Measurements from ENCODE around the gene ATXN1. TPM values are rescaled to one million over a fixed set of nuclear protein-coding genes. Genes with fewer than 3 reads are reported as not detected.
"Not testable (repeated sequence)": the region's sequence is repeated elsewhere in the genome, so short reads cannot be mapped to it uniquely, and the experiment has no call there.

ATXN1 gene
- polyA plus RNA-seq, 4 donors = 4.6 to 16.5 (median 5.9) TPM

DNA sequence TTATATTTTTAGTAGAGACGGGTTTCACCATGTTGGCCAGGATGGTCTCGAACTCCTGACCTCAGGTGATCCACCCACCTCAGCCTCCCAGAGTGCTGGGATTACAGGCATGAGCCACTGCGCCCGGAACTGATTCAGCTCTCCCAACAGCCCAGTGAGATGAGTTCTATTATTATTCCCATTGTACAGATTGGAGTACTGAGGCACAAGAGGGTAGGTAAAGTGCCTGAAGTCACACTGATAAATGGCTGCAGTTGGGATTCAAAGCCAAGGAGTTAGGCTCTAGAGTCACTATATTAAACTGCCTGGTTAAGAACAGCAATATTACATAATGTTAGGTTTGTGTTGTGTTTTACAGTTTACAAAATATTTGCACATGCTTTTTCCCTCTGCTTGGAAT is 220.9 kb downstream of the ATXN1 start:
- H3K4me3 ChIP-seq (ENCODE audit: low read depth in 1 of 3, low read length in 3 of 3); FAIRE-seq; H3K4me1 ChIP-seq (ENCODE audit: control insufficient read depth in 3 of 3, insufficient read depth in 2 of 3, low read depth in 1 of 3, low read length in 2 of 3); H3K27ac ChIP-seq (ENCODE audit: low read depth in 1 of 3, low read length in 2 of 3); H3K9me3 ChIP-seq (ENCODE audit: control insufficient read depth in 2 of 2, insufficient read depth in 1 of 2, low read depth in 1 of 2, low read length in 1 of 2); H3K27me3 ChIP-seq (ENCODE audit: control insufficient read depth in 3 of 3, insufficient read depth in 3 of 3, low read length in 3 of 3); DNase-seq: not testable (repeated sequence)
- 96 to 99% (median 97%) methylated on average over 4 of the region's 4 CpGs for WGBS, 3 donors
- H3K36me3 ChIP-seq (ENCODE audit: control insufficient read depth in 3 of 3, insufficient read depth in 2 of 3, low read depth in 1 of 3, low read length in 3 of 3) = peaks cover 0 to 11% (median 0%) of the 10 kb centered on the region in 3 donors

DNA sequence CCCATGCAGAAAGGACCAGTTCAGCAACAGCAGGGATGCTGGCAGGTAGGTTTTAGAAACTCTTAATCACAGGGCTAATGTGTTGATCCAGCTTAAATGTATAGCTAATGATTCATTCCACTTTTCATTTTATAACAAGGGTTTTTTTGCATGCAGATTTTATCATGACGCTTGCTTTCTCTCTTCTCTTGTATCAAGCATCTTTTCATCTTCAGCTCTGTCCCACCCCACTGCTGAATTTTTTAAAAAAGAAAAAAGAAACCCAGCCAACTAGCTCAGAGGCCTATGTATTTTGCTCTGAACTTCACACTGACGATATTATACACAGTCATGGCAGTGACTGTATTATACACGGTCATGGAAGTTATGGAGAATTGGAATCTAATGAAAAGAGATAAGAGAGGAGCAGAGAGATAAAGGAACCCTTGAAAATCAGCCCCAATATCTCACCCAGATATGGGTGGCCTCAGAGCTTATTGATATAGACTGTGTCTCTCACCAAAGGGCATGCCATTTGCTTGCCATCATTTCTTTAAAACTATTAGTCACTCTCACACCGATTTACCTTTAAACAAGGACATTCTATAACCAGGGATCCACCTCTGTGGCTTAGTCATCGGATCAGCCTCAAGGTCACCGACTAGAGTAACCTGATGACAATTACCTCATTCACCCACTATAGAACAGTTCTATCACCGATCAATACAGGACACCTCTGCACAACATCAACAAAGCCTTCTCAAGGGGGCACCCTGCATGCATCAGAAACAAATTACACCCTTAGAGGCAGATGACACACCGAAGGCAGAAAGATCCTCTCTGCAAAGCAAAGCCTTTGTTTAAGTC is 222.0 kb downstream of the ATXN1 start:
- Histone ChIP-seq H3K4me3 (ENCODE audit: low read depth in 1 of 3, low read length in 3 of 3) (no peak overlapping the region), H3K9me3 (ENCODE audit: control insufficient read depth in 2 of 2, insufficient read depth in 1 of 2, low read depth in 1 of 2, low read length in 1 of 2) (peaks cover 0 to 5% of the 10 kb centered on the region in 2 donors), H3K27me3 (ENCODE audit: control insufficient read depth in 3 of 3, insufficient read depth in 3 of 3, low read length in 3 of 3) (no peaks in the 10 kb centered on the region), H3K27ac (ENCODE audit: low read depth in 1 of 3, low read length in 2 of 3) (no peak overlapping the region), H3K36me3 (ENCODE audit: control insufficient read depth in 3 of 3, insufficient read depth in 2 of 3, low read depth in 1 of 3, low read length in 3 of 3) (peaks cover 0 to 7% (median 0%) of the 10 kb centered on the region in 3 donors), H3K4me1 (ENCODE audit: control insufficient read depth in 3 of 3, insufficient read depth in 2 of 3, low read depth in 1 of 3, low read length in 2 of 3) (no peaks in the 10 kb centered on the region)
- WGBS, 3 donors = 77 to 81% (median 78%) methylated on average over 8 of the region's 8 CpGs
- FAIRE-seq (no peak), DNase-seq (no peak)

DNA sequence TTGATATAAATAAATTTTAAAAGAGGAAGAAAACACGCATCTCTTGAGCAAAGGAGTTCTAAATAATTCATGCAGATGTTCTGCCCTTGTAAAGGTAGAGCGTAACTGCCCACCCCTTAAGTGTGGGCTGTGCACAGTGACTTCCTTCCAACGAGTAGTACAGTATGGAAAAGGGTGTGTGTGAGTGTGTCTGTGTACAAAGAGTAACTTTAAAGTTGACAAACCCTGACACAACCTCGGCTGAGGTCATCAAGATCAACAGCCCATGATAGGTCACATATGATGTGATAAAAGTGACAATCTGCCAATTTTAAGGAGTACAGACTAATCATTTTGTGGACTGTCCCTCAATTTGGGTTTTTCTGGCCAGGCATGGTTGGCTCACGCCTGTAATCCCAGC is 225.7 kb downstream of the ATXN1 start:
- Histone ChIP-seq H3K36me3 (ENCODE audit: control insufficient read depth in 3 of 3, insufficient read depth in 2 of 3, low read depth in 1 of 3, low read length in 3 of 3) (no peaks in the 10 kb centered on the region), H3K4me1 (ENCODE audit: control insufficient read depth in 3 of 3, insufficient read depth in 2 of 3, low read depth in 1 of 3, low read length in 2 of 3) (no peaks in the 10 kb centered on the region), H3K27me3 (ENCODE audit: control insufficient read depth in 3 of 3, insufficient read depth in 3 of 3, low read length in 3 of 3) (no peaks in the 10 kb centered on the region), H3K27ac (ENCODE audit: low read depth in 1 of 3, low read length in 2 of 3) (no peak overlapping the region), H3K4me3 (ENCODE audit: low read depth in 1 of 3, low read length in 3 of 3) (no peak overlapping the region), H3K9me3 (ENCODE audit: control insufficient read depth in 2 of 2, insufficient read depth in 1 of 2, low read depth in 1 of 2, low read length in 1 of 2) (peaks cover 0 to 5% of the 10 kb centered on the region in 2 donors)
- DNase-seq (no peak), FAIRE-seq (no peak)
- 74 to 75% (median 74%) methylated on average over 5 of the region's 5 CpGs for WGBS, 3 donors

DNA sequence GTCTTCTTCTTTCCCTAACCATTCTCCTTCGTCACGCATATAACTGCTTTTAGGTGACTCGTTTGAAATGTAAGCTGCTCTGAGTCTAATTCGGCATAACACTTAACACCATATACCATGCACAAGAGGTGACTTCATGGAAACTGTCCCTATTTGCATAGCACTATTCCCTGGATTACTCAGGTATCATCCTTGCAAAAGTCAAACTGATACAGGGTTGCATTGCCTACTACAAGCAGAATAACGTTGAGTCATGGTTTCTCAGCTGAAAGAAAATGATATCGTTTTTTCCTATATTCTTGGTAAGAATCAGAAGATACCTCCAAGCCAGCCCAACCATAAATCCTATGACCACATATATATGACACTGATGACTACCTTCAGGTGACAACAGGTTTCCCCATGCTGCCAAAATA is 227.5 kb downstream of the ATXN1 start:
- Histone ChIP-seq H3K4me1 (ENCODE audit: control insufficient read depth in 3 of 3, insufficient read depth in 2 of 3, low read depth in 1 of 3, low read length in 2 of 3) (no peaks in the 10 kb centered on the region), H3K27ac (ENCODE audit: low read depth in 1 of 3, low read length in 2 of 3) (no peak overlapping the region), H3K36me3 (ENCODE audit: control insufficient read depth in 3 of 3, insufficient read depth in 2 of 3, low read depth in 1 of 3, low read length in 3 of 3) (no peaks in the 10 kb centered on the region), H3K9me3 (ENCODE audit: control insufficient read depth in 2 of 2, insufficient read depth in 1 of 2, low read depth in 1 of 2, low read length in 1 of 2) (peaks cover 0 to 5% of the 10 kb centered on the region in 2 donors), H3K4me3 (ENCODE audit: low read depth in 1 of 3, low read length in 3 of 3) (no peak overlapping the region), H3K27me3 (ENCODE audit: control insufficient read depth in 3 of 3, insufficient read depth in 3 of 3, low read length in 3 of 3) (no peaks in the 10 kb centered on the region)
- WGBS, 3 donors = 85 to 91% (median 86%) methylated on average over 6 of the region's 6 CpGs
- DNase-seq (no peak), FAIRE-seq (no peak)

DNA sequence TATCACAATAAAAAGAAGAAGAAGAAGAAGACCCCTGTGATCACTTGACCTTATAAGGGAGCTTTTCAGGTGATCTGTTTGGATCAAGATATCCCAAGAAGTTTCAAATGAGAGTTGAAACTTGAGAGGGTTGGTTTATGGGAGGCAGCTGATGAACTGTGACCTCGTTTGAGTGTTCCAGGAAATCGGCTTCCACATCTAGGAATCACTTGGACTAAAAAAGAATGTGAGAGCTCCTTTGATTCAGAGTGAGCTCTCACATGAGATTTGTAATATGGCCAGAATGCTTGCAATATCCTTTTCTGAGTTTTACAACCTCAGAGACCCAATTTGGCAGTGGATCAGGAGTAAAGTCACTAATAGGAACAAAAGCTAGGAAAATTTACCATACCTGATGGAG is 228.1 kb downstream of the ATXN1 start:
- Histone ChIP-seq H3K4me1 (ENCODE audit: control insufficient read depth in 3 of 3, insufficient read depth in 2 of 3, low read depth in 1 of 3, low read length in 2 of 3) (no peaks in the 10 kb centered on the region), H3K27ac (ENCODE audit: low read depth in 1 of 3, low read length in 2 of 3) (no peak overlapping the region), H3K9me3 (ENCODE audit: control insufficient read depth in 2 of 2, insufficient read depth in 1 of 2, low read depth in 1 of 2, low read length in 1 of 2) (peaks cover 0 to 5% of the 10 kb centered on the region in 2 donors), H3K4me3 (ENCODE audit: low read depth in 1 of 3, low read length in 3 of 3) (no peak overlapping the region), H3K27me3 (ENCODE audit: control insufficient read depth in 3 of 3, insufficient read depth in 3 of 3, low read length in 3 of 3) (no peaks in the 10 kb centered on the region), H3K36me3 (ENCODE audit: control insufficient read depth in 3 of 3, insufficient read depth in 2 of 3, low read depth in 1 of 3, low read length in 3 of 3) (no peaks in the 10 kb centered on the region)
- WGBS, 3 donors = 25 to 44% (median 34%) methylated on average over 2 of the region's 2 CpGs
- DNase-seq (no peak), FAIRE-seq (no peak)

DNA sequence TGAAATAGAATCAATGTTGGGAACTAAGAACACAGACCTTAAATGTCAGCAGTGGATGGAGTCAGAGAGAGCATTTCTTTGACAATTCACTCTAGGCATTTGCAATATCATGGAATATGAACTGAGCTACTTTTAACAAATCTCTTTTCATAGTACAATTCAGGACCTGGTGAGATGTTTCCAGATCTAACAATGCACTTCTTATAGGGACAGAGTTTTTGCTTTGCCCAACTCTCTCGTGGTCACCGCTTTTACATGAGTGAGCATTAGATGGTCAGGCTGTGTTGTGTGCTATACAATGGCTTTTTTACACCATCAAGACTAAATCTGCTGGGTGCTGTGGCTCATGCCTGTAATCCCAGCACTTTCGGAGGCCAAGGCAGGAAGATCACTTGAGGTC is 233.6 kb downstream of the ATXN1 start:
- DNase-seq = no peak
- no peaks in the 10 kb centered on the region for H3K9me3 ChIP-seq (ENCODE audit: control insufficient read depth in 2 of 2, insufficient read depth in 1 of 2, low read depth in 1 of 2, low read length in 1 of 2)
- no peaks in the 10 kb centered on the region for H3K27me3 ChIP-seq (ENCODE audit: control insufficient read depth in 3 of 3, insufficient read depth in 3 of 3, low read length in 3 of 3)
- 95 to 98% (median 97%) methylated on average over 3 of the region's 3 CpGs for WGBS, 3 donors
- H3K4me3 ChIP-seq (ENCODE audit: low read depth in 1 of 3, low read length in 3 of 3) = no peak overlapping the region
- FAIRE-seq = no peak
- H3K36me3 ChIP-seq (ENCODE audit: control insufficient read depth in 3 of 3, insufficient read depth in 2 of 3, low read depth in 1 of 3, low read length in 3 of 3) = peaks cover 0 to 5% (median 0%) of the 10 kb centered on the region in 3 donors
- peaks cover 0 to 5% (median 0%) of the 10 kb centered on the region in 3 donors for H3K4me1 ChIP-seq (ENCODE audit: control insufficient read depth in 3 of 3, insufficient read depth in 2 of 3, low read depth in 1 of 3, low read length in 2 of 3)
- H3K27ac ChIP-seq (ENCODE audit: low read depth in 1 of 3, low read length in 2 of 3) = no peak overlapping the region

DNA sequence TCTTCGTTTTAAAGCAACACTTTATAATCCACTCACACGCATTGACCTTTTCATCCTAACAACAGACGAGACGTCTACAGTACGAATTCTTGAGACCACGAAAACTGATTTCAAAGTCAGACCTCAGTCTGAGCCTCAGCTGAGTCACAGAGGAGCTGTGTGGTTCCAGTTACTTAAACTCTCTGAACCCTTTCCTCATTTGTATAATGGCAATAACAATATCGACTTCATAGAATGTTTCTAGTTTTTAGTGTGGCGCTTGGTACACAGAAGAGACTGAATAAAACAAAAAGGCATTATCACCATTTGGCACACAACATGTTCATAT is 236.9 kb downstream of the ATXN1 start:
- H3K27ac ChIP-seq (ENCODE audit: low read depth in 1 of 3, low read length in 2 of 3) = no peak overlapping the region
- no peaks in the 10 kb centered on the region for H3K27me3 ChIP-seq (ENCODE audit: control insufficient read depth in 3 of 3, insufficient read depth in 3 of 3, low read length in 3 of 3)
- no peak overlapping the region for H3K4me3 ChIP-seq (ENCODE audit: low read depth in 1 of 3, low read length in 3 of 3)
- 73 to 82% (median 79%) methylated on average over 8 of the region's 8 CpGs for WGBS, 3 donors
- no peak for DNase-seq
- H3K9me3 ChIP-seq (ENCODE audit: control insufficient read depth in 2 of 2, insufficient read depth in 1 of 2, low read depth in 1 of 2, low read length in 1 of 2) = no peaks in the 10 kb centered on the region
- peaks cover 0 to 11% (median 0%) of the 10 kb centered on the region in 3 donors for H3K36me3 ChIP-seq (ENCODE audit: control insufficient read depth in 3 of 3, insufficient read depth in 2 of 3, low read depth in 1 of 3, low read length in 3 of 3)
- FAIRE-seq = no peak
- peaks cover 0 to 5% (median 0%) of the 10 kb centered on the region in 3 donors for H3K4me1 ChIP-seq (ENCODE audit: control insufficient read depth in 3 of 3, insufficient read depth in 2 of 3, low read depth in 1 of 3, low read length in 2 of 3)

DNA sequence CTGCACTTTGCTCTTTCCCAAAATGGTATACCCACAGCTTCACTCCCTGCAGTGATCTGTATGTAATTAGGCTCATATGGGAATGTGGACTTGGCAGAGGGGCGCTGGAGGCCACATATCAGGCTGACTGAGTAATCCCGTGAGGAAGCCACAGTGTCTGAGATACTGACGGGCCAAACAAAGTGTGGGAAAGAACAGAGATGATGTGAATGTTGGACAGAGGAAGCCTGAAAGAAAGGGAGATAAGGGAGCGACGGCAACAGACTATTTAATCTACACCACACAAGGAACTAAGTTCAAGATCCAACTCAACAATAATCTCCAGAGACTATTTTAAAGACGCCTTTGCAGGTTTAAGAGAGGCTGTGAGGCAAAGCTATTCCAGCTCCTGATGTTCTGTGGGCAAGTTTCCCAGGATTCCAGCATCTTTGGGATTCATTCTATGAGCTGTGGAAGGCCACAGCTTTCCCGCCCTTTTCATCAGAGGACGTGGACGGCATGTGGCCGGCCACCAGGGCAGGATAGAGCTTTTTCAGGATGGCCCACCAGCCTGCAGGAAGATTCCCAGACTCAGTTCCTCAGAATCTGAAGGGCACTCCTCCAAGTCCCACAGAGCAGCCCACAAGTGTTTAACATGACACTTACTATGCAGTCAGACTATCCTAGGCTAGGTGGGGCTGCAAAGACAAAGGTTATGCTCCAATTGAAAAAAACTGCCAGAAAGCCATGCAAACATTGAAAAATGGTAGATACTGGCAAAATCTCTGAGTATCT is 237.5 kb downstream of the ATXN1 start:
- no peak for FAIRE-seq
- H3K4me3 ChIP-seq (ENCODE audit: low read depth in 1 of 3, low read length in 3 of 3) = no peak overlapping the region
- H3K9me3 ChIP-seq (ENCODE audit: control insufficient read depth in 2 of 2, insufficient read depth in 1 of 2, low read depth in 1 of 2, low read length in 1 of 2) = no peaks in the 10 kb centered on the region
- no peak overlapping the region for H3K27ac ChIP-seq (ENCODE audit: low read depth in 1 of 3, low read length in 2 of 3)
- no peak for DNase-seq
- 62 to 73% (median 69%) methylated on average over 10 of the region's 10 CpGs for WGBS, 3 donors
- peaks cover 0 to 5% (median 0%) of the 10 kb centered on the region in 3 donors for H3K4me1 ChIP-seq (ENCODE audit: control insufficient read depth in 3 of 3, insufficient read depth in 2 of 3, low read depth in 1 of 3, low read length in 2 of 3)
- no peaks in the 10 kb centered on the region for H3K27me3 ChIP-seq (ENCODE audit: control insufficient read depth in 3 of 3, insufficient read depth in 3 of 3, low read length in 3 of 3)
- H3K36me3 ChIP-seq (ENCODE audit: control insufficient read depth in 3 of 3, insufficient read depth in 2 of 3, low read depth in 1 of 3, low read length in 3 of 3) = peaks cover 0 to 11% (median 0%) of the 10 kb centered on the region in 3 donors

Measured in small intestine (tissue), 7 donors.